GM10248 (cell line): ENCODE results near the gene LMAN2L.

Source experiments
- CTCF ChIA-PET: fragments of 300-600 bp; sonication (Branson Sonifier 250); formaldehyde crosslinking; extraction: SDS; loops from one replicate; lab custom pipeline; 2021; ENCODE audit warnings: antibody characterized with exemption; lab: Yijun Ruan, JAX
- POLR2A ChIA-PET: fragments of 350-650 bp; sonication (Branson Sonifier 250); formaldehyde crosslinking; extraction: SDS; loops from one replicate; lab custom pipeline; 2020; ENCODE audit warnings: antibody characterized with exemption; lab: Yijun Ruan, JAX
- DNase-seq: peaks from one replicate; pipeline ENCODE4 v3.0.0; 2012; ENCODE audit errors: extremely low spot score
- CTCF ChIP-seq: IDR thresholded peaks from 2 replicates; pipeline ENCODE4 v1.5.1; 2012; ENCODE audit warnings: mild to moderate bottlenecking, low read depth; ENCODE audit errors: extremely low read depth, missing control alignments, control extremely low read depth

LMAN2L gene

DNA sequence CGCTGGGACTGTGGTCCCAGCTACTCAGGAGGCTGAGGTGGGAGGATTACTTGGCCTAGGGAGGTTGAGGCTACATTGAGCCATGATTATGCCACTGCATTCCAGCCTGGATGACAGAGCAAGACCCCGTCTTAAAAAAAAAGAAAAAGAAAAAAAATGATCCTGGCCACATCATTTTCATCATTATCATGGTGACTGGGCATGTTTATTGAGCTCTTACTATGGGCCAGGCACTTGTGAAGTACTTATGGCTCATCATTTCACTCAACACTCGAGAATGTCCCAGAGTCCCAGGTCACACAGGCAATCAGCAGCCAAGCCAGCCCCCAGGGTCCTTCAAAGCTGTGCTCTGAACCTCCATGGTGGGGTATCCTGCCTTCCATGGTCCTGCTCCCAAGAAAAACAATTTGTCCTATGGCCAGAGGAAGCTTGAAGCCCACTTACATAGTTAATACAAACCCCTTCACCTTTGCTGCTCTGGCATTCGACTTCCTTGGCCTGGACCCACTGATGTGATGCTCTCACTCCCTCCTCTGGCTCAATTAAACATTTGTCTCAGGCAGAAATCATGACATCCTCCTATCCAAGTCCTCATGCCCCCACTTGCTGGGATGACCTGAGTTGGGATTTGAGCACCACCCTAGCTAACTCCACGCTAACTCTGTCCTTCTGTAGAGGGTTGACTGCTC lies 17.1 kb upstream of the LMAN2L start:
- DNase-seq: no peak
- TF ChIP-seq CTCF: peak; percentile 5
- POLR2A ChIA-PET: interaction anchor here (0.5 kb wide), 1 partner anchor 79 kb away, joined by 6 read pairs; no protein-coding TSS in a partner anchor
- CTCF ChIA-PET: interaction anchor here (0.6 to 10.0 kb wide), 8 partner anchors 9 to 227 kb away, joined by 3 to 171 read pairs (median 4); no protein-coding TSS in a partner anchor

- ChIA-PET POLR2A (no interaction called here), CTCF (no interaction called here)
- no peak for TF ChIP-seq CTCF
- DNase-seq: no peak
Observed at GRCh38 chr2:96754317-96754716, 14.5 kb upstream of the LMAN2L start.

DNA sequence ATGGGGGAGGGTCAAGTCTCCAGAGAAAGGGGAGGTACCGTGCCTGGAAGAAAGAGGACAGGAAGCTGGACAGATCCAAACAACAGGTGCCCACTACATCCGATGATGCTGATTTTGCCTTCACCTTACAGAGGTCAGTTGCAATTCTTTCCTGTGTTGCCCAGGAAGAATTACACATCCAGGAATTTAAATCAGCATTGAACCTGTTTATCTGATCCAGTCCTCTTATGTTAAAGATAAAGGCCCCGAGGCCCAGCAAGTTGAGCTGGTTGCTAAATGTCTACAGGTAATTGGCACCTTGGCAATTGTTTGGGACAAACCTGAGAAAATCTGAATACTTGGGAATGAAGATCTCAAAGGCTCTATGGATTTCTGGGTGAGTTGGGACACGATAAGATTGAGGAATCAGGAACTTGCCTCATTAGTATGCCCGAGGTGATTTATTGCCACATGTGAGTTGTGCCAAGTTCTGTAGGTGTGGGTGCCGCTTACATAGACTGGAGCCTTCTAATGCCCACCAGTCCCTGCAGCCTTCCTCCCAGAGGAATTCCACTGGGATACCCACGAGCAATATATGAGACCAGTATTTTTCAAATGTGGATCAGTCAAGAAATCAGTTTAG lies 13.9 kb upstream of the LMAN2L start:
- DNase-seq: no peak
- TF ChIP-seq CTCF: no peak
- CTCF ChIA-PET: interaction anchor here (0.8 kb wide), 1 partner anchor 11 kb away, joined by 3 read pairs; no protein-coding TSS in a partner anchor
- POLR2A ChIA-PET: interaction anchor here (0.6 kb wide), 1 partner anchor 25 kb away, joined by 3 read pairs; no protein-coding TSS in a partner anchor

DNA sequence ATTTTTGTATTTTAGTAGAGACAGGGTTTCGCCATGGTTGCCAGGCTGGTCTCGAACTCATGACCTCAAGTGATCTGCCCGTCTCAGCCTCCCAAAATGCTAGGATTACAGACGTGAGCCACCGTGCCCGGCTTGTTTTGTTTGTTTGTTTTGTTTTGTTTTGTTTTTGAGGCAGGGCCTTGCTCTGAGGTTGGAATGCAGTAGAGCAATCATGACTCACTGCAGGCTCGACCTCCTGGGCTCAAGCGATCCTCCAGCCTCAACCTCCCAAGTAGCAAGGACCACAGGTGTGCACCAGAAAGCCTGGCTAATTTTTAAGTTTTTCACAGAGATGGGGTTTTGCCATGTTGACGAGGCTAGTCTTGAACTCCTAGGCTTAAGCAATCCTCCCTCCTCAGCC lies 11.9 kb upstream of the LMAN2L start:
- ChIA-PET CTCF (interaction anchor here (1.5 kb wide), 1 partner anchor 10 kb away, joined by 8 read pairs; the partner anchor contains the start of gene CNNM4), POLR2A (no interaction called here)
- DNase-seq: no peak
- no peak for TF ChIP-seq CTCF

DNA sequence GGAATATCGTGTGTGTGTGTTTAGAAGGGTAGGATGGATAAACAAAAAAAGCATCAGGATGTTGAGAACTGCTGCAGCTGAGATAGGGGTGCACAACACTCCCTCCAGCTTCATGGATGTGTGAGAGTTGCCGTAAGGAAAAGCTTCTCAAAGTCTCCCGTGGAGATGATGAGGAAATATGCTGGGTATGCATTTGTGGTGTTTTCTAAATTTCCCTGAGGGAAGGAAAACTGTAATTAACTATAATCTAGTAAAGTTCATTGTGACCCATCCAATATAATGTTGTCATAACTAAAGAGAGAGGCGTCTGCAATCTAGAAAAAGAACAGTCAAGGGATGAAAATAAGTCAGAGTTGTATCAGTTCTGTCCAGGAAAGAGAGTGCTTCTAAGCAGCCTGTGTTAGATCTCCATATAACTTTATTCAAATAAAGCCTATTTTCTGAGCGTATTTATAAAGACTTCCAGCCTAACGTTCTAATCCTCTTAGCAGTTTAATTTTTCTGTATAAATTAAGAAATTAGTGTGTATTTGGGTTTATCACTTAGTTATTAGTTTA lies 7.3 kb upstream of the LMAN2L start:
- no peak for DNase-seq
- no peak for TF ChIP-seq CTCF

DNA sequence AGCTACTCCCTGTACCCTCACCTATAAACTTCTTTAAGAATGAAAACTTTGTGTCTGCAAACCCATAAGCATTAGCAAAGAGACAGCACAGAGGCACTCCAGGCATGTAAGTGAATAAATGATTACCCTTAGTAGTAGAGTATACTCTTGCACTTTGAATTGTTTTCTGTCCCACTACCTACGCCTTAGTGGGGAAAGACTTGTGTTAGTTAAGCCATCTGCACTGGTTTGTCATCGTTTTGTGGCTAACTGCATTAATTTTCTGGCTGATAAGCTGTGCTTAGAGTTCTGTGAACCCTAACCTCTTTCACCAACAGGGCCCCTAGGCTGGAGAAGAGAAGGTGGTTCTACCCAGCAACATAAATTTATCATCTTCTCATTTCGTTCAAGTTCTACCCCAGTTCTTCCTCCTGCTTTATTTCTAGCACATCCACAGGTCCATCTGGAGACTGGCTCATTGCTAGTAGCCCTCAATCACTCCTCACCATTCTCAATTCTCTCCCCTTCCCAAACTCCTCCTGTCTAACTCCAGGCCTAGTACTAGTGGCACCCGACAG lies 710 bp downstream of the LMAN2L start:
- POLR2A ChIA-PET: no interaction called here
- CTCF ChIA-PET: interaction anchor here (1.3 to 1.8 kb wide), 3 partner anchors 23 to 62 kb away, joined by 4 read pairs; no protein-coding TSS in a partner anchor
- no peak for TF ChIP-seq CTCF
- no peak for DNase-seq

More for the DNA sequence above, 7.3 kb upstream of the LMAN2L start:
- ChIA-PET CTCF (interaction anchor here (1.7 kb wide), 1 partner anchor 10 kb away, joined by 3 read pairs; no protein-coding TSS in a partner anchor), POLR2A (no interaction called here)
